SK-N-SH (cell line): Measurements from ENCODE around the gene AHSP.

Experiments used
- CTCF ChIP-seq: fragments of 200-600 bp; sonication (generic); IDR thresholded peaks from 2 replicates; pipeline ENCODE4 v1.6.1; 2017; ENCODE audit warnings: antibody characterized with exemption, mild to moderate bottlenecking, moderate library complexity
- EP300 ChIP-seq, 2 experiments: IDR thresholded peaks; 2 replicates each; pipeline versions ENCODE4 v1.4.0 to v1.6.1; 2012; ENCODE audit warnings: borderline replicate concordance in 1 of 2, low read depth in 1 of 2, low read length in 1 of 2
- EZH2phosphoT487 ChIP-seq: fragments of 200-600 bp; sonication (generic); IDR thresholded peaks from 2 replicates; pipeline ENCODE4 v1.6.1; 2017; ENCODE audit warnings: low read depth, mixed run types, mild to moderate bottlenecking, antibody characterized with exemption, moderate library complexity, borderline replicate concordance
- GABPA ChIP-seq: IDR thresholded peaks from 2 replicates; pipeline ENCODE4 v1.4.0; 2012; ENCODE audit warnings: low read depth, mild to moderate bottlenecking
- REST ChIP-seq: IDR thresholded peaks from 2 replicates; pipeline ENCODE4 v1.6.1; 2012; ENCODE audit warnings: mild to moderate bottlenecking, low read depth, low read length, moderate library complexity
- SIN3A ChIP-seq: IDR thresholded peaks from 2 replicates; pipeline ENCODE4 v1.6.1; 2012; ENCODE audit warnings: low read depth, mild to moderate bottlenecking, low read length, moderate library complexity, borderline replicate concordance
- SMC3 ChIP-seq: IDR thresholded peaks from 2 replicates; pipeline ENCODE4 v1.6.1; 2012; ENCODE audit warnings: low read depth, low read length, improper control_type of control experiment
- TF ChIP-seq, protein P1 (sequence below): IDR thresholded peaks from 2 replicates; pipeline ENCODE4 v1.4.0; 2012; ENCODE audit warnings: low read depth, borderline replicate concordance
- TF ChIP-seq, protein P2 (sequence below): IDR thresholded peaks from 2 replicates; pipeline ENCODE4 v1.4.0; 2012; ENCODE audit warnings: low read depth, borderline replicate concordance

DNA sequence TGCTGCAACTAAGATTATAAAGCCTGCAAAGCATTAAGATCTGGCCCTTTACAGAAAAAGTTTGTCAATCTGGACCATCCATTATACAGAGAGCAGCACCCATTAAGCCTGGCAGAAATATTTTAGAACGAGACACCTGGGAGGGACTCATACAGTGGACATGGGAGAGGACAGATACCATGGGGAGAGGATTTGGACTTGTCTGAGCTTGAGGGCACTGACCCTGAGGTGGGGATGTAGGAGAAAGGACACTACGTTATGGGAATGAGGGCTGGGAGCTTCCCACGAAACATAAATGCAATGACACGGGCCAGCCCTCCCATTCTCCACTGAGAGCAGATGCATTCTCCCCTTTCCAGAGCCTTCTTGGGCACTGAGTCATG lies 25.7 kb upstream of the AHSP start:
- TF ChIP-seq SMC3 (no peak), CTCF (no peak), EZH2phosphoT487 (no peak), EP300 (IDR thresholded peaks at IDR 0.05; ENCODE audit: borderline replicate concordance in 1 of 2, low read depth in 1 of 2, low read length in 1 of 2) (no peak), GABPA (no peak), SIN3A (no peak), REST (no peak)
- TF ChIP-seq, protein P1, sequence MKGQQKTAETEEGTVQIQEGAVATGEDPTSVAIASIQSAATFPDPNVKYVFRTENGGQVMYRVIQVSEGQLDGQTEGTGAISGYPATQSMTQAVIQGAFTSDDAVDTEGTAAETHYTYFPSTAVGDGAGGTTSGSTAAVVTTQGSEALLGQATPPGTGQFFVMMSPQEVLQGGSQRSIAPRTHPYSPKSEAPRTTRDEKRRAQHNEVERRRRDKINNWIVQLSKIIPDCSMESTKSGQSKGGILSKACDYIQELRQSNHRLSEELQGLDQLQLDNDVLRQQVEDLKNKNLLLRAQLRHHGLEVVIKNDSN: no peak
- TF ChIP-seq, protein P2, sequence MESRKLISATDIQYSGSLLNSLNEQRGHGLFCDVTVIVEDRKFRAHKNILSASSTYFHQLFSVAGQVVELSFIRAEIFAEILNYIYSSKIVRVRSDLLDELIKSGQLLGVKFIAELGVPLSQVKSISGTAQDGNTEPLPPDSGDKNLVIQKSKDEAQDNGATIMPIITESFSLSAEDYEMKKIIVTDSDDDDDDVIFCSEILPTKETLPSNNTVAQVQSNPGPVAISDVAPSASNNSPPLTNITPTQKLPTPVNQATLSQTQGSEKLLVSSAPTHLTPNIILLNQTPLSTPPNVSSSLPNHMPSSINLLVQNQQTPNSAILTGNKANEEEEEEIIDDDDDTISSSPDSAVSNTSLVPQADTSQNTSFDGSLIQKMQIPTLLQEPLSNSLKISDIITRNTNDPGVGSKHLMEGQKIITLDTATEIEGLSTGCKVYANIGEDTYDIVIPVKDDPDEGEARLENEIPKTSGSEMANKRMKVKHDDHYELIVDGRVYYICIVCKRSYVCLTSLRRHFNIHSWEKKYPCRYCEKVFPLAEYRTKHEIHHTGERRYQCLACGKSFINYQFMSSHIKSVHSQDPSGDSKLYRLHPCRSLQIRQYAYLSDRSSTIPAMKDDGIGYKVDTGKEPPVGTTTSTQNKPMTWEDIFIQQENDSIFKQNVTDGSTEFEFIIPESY: no peak
